NB4 (cell line): ENCODE measurements around the gene CAMKMT.

ENCODE experiments used
- CTCF ChIP-seq: IDR thresholded peaks from one replicate; pipeline ENCODE4 v1.5.1; 2012; ENCODE audit warnings: low read depth, low read length
- MAX ChIP-seq: IDR thresholded peaks from 2 replicates; pipeline ENCODE4 v1.6.1; 2011; ENCODE audit warnings: low read depth, low read length
- POLR2A ChIP-seq: IDR thresholded peaks from 2 replicates; pipeline ENCODE4 v1.6.1; 2011; ENCODE audit warnings: mild to moderate bottlenecking; ENCODE audit not compliant: insufficient read length; ENCODE audit errors: extremely low read depth

- TF ChIP-seq CTCF: no peak
- TF ChIP-seq MAX: no peak
- no peak for TF ChIP-seq POLR2A
These were observed 209.0 kb downstream of the CAMKMT start for GRCh38 chr2:44570777-44571176.
